OCI-LY3 (cell line): ENCODE data around the gene ADGRG1.

Source experiments
- H2AFZ ChIP-seq: fragments of 200-600, 300-600 bp; shearing (Covaris generic); 2 replicates; pipeline ENCODE4 v1.6.0; 2014; ENCODE audit warnings: antibody characterized with exemption, low read depth, low read length
- H3K27ac ChIP-seq: fragments of 200-600, 300-600 bp; sonication (generic); 2 replicates; pipeline ENCODE4 v1.5.1; 2014; ENCODE audit warnings: mild to moderate bottlenecking, low read length, moderate library complexity, mixed read lengths
- H3K27me3 ChIP-seq: fragments of 200-600, 300-600 bp; sonication (generic); 2 replicates; pipeline ENCODE4 v1.6.1; 2014; ENCODE audit warnings: low read depth, low read length, mixed read lengths
- H3K36me3 ChIP-seq: fragments of 200-600, 300-600 bp; sonication (generic); replicated peaks from 2 replicates; pipeline ENCODE3; 2014; ENCODE audit warnings: low read depth, low read length, mixed read lengths
- H3K4me1 ChIP-seq: fragments of 300-600, 200-600 bp; sonication (generic); 2 replicates; pipeline ENCODE4 v1.6.1; 2014; ENCODE audit warnings: low read length, mixed read lengths
- H3K4me2 ChIP-seq: fragments of 200-600, 300-600 bp; sonication (generic); 2 replicates; pipeline ENCODE4 v1.6.1; 2014; ENCODE audit warnings: low read length, mixed read lengths
- H3K4me3 ChIP-seq: fragments of 300-600, 200-600 bp; sonication (generic); 2 replicates; pipeline ENCODE4 v1.5.1; 2014; ENCODE audit warnings: antibody characterized with exemption, mild to moderate bottlenecking, low read length, moderate library complexity
- H3K79me2 ChIP-seq: fragments of 300-600, 200-600 bp; shearing (Covaris generic); 2 replicates; pipeline ENCODE4 v1.6.1; 2014; ENCODE audit warnings: mild to moderate bottlenecking, low read length, mixed read lengths
- H3K9ac ChIP-seq: fragments of 300-600, 200-600 bp; shearing (Covaris generic); 2 replicates; pipeline ENCODE4 v1.6.0; 2014; ENCODE audit warnings: mild to moderate bottlenecking, low read length, moderate library complexity
- H3K9me3 ChIP-seq: fragments of 200-600, 300-600 bp; shearing (Covaris generic); 2 replicates; pipeline ENCODE4 v1.6.1; 2014; ENCODE audit warnings: low read length, mixed read lengths; ENCODE audit not compliant: insufficient read depth
- H4K20me1 ChIP-seq: fragments of 200-600, 300-600 bp; sonication (generic); 2 replicates; pipeline ENCODE4 v1.6.1; 2016; ENCODE audit warnings: low read length, mixed read lengths; ENCODE audit not compliant: insufficient read depth
- EZH2phosphoT487 ChIP-seq: fragments of 200-600 bp; shearing (Covaris generic); IDR thresholded peaks from 2 replicates; pipeline ENCODE4 v1.6.1; 2018; ENCODE audit warnings: antibody characterized with exemption, mixed run types, low read depth
- TF ChIP-seq, protein P1 (sequence below): fragments of 200-600, 300-600 bp; sonication (generic); IDR thresholded peaks from 2 replicates; pipeline ENCODE4 v1.5.1; 2014; ENCODE audit warnings: antibody characterized with exemption, low read length, low read depth

The ADGRG1 gene

DNA sequence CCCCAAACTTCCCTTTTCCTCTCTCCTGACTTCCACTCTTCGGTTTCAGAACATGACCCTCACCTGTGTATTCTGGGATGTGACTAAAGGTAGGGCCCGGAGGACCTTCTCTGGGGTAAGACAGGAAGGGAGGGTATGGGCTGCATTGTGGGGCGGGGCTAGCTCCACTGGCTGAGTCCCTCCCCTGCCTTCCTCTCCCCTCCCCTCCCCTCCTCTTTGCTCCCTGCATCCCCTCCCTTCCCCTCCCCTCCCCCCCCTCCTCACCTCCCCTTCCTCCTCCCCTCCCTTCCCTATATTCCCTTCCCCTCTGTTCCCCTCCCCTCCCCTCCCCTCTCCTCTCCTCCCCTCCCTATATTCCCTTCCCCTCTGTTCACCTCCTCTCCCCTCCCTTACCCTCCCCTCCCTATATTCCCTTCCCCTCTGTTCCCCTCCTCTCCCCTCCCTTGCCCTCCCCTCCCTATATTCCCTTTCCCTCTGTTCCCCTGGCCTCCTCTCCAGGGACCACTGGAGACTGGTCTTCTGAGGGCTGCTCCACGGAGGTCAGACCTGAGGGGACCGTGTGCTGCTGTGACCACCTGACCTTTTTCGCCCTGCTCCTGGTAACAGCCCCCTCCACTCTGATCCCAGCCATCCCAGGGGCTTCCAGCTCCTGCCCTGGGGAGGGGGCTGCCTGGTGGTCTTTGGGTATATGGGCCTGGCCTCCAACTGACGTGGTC is 51.5 kb downstream of the ADGRG1 start:
- Histone ChIP-seq H2AFZ (no peak overlapping the region), H3K4me3 (no peak overlapping the region), H3K4me1 (peaks cover 4% of the 10 kb centered on the region; the same call in 1 of the 2 replicates), H3K27me3 (peaks cover 27% of the 10 kb centered on the region), H4K20me1 (no peaks in the 10 kb centered on the region; the same call in 1 of the 2 replicates), H3K79me2 (no peaks in the 10 kb centered on the region), H3K27ac (no peak overlapping the region), H3K36me3 (no peaks in the 10 kb centered on the region), H3K9ac (no peak overlapping the region), H3K9me3 (no peaks in the 10 kb centered on the region), H3K4me2 (no peak overlapping the region)
- TF ChIP-seq, protein P1, sequence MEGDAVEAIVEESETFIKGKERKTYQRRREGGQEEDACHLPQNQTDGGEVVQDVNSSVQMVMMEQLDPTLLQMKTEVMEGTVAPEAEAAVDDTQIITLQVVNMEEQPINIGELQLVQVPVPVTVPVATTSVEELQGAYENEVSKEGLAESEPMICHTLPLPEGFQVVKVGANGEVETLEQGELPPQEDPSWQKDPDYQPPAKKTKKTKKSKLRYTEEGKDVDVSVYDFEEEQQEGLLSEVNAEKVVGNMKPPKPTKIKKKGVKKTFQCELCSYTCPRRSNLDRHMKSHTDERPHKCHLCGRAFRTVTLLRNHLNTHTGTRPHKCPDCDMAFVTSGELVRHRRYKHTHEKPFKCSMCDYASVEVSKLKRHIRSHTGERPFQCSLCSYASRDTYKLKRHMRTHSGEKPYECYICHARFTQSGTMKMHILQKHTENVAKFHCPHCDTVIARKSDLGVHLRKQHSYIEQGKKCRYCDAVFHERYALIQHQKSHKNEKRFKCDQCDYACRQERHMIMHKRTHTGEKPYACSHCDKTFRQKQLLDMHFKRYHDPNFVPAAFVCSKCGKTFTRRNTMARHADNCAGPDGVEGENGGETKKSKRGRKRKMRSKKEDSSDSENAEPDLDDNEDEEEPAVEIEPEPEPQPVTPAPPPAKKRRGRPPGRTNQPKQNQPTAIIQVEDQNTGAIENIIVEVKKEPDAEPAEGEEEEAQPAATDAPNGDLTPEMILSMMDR, result no peak
- TF ChIP-seq EZH2phosphoT487, result no peak

DNA sequence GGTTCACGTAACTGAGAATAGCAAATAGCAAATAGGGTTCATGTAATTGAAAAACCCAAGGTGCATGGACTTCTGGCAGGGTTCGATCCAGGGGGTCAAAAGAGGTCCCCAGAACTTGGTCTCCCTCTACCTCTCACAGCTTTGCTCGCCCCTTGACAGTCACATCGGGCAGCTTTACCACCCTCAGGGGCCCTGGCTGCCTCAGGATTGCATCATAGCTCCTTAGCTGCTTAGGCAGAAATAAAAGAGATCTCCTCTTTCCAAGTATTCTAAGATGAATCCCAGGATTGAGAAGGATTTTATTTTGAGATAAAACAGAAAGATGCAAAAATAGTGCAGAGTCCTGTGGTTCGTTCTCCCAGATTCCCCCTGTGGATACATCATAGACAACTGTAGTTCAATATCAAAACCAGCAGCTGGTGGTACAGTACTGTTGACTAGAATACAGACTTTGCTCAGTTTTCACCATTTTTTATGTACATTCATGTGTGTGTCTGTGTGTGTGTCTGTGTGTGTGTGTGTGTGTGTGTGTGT is 52.5 kb downstream of the ADGRG1 start:
- Histone ChIP-seq H3K36me3 (no peaks in the 10 kb centered on the region), H4K20me1 (no peaks in the 10 kb centered on the region; the same call in 1 of the 2 replicates), H3K27me3 (peaks cover 26% of the 10 kb centered on the region), H3K4me1 (peaks cover 4% of the 10 kb centered on the region; the same call in 1 of the 2 replicates), H3K79me2 (no peaks in the 10 kb centered on the region), H3K4me2 (no peak overlapping the region), H2AFZ (no peak overlapping the region), H3K9ac (no peak overlapping the region), H3K27ac (no peak overlapping the region), H3K4me3 (no peak overlapping the region), H3K9me3 (no peaks in the 10 kb centered on the region)
- no peak for TF ChIP-seq EZH2phosphoT487
- TF ChIP-seq, protein P1, result no peak

DNA sequence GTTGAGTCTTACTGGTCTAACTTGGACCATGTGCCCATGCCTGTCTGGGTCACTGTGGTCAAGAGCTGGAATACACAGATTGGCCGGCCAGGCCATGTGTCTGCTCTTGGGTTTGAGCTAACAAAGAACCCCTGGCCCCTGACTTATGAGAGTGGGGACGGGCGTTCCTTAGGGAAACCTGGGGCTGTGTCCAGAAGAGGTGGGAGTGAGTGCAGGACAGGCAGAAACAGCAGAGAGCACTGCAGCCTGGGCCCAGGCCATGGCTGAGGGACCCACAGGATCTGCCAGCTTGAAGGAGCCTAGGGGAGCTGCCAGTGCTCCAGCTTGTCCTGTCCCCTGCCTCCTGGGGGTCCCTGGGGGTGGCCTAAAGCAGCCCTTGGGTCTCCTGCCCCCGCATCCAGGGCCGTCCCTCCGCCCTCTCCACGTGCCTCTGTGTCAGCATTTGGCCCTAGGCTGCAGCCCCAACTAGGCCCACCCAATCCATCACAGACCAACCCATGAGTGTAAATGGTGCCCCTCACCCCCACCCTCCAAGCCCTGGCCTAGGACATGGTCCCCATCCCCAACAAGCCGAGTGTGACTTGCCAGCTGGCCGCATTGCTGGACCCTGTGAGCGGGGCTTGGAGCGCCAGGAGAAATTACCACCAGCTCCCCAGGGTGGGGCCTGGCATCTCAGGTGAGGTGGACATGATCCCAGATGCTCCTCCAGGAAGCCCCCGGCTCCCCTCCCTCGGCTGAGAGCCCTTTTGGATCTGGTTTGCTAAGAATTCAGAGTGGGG is 53.7 kb downstream of the ADGRG1 start:
- Histone ChIP-seq H3K27ac (no peak overlapping the region), H3K4me3 (no peak overlapping the region), H2AFZ (no peak overlapping the region), H3K9me3 (no peaks in the 10 kb centered on the region), H3K27me3 (peaks cover 19% of the 10 kb centered on the region; the same call in 1 of the 2 replicates), H4K20me1 (no peaks in the 10 kb centered on the region), H3K36me3 (no peaks in the 10 kb centered on the region), H3K9ac (no peak overlapping the region), H3K4me1 (peaks cover 4% of the 10 kb centered on the region; the same call in 1 of the 2 replicates), H3K4me2 (no peak overlapping the region), H3K79me2 (no peaks in the 10 kb centered on the region)
- TF ChIP-seq, protein P1, result no peak
- TF ChIP-seq EZH2phosphoT487, result no peak
